Mammary epithelial cell (primary cell): Measurements from ENCODE around the gene TKT.

Experiments
- EZH2 ChIP-seq: IDR thresholded peaks from 2 replicates; pipeline ENCODE4 v1.6.1; 2012; ENCODE audit warnings: low read length, inconsistent platforms, borderline replicate concordance
- TF ChIP-seq, protein P1 (sequence below), 2 donors: IDR thresholded peaks in 1 of 2; conservative IDR thresholded peaks in 1 of 2; 2 replicates each; pipeline ENCODE4 v1.5.1; 2011 to 2012; ENCODE audit warnings: inconsistent platforms in 2 of 2, low read length in 2 of 2, mild to moderate bottlenecking in 2 of 2, control low read depth in 1 of 2, low read depth in 1 of 2; ENCODE audit not compliant: insufficient read depth in 1 of 2; ENCODE audit errors: extremely low read depth in 1 of 2

DNA sequence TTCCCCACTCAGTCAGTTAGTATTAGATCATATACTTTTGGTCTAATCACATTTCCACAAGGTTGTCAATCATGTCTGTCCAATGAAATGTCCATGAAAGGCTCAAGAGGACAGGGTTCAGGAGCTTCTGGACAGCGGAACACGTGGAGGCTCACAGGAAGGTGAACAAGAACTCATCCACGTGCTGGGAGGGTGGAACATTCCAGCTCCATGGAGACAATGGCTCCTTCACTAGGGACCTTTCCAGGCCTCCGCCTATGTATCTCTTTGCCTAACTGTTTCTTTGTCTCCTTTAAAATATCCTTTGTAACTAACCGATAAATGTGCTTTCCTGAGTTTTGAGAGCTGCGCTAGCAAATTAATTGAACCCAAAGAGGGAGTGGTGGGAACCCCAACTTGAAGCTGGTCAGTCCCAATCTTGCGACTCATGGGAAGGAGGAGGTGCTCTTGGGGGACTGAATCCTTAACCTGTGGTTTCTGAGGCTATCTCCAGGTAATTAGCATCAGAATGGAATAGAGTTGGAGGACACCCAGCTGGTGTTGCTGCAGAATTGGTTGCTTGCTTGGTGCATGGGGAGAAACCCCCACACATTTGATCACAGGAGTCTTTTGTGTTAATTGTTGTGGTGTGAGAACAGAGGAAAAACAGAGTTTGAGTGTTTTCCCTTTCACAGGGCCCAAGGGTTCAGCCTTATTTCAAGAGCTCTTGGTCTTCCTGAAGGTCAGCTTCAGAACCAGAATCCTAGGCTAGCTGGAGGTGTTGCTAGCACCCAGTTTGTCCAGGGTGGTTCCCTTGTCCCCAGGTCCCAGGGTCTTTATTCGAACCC is 3.0 kb upstream of the TKT start:
- TF ChIP-seq, protein P1, sequence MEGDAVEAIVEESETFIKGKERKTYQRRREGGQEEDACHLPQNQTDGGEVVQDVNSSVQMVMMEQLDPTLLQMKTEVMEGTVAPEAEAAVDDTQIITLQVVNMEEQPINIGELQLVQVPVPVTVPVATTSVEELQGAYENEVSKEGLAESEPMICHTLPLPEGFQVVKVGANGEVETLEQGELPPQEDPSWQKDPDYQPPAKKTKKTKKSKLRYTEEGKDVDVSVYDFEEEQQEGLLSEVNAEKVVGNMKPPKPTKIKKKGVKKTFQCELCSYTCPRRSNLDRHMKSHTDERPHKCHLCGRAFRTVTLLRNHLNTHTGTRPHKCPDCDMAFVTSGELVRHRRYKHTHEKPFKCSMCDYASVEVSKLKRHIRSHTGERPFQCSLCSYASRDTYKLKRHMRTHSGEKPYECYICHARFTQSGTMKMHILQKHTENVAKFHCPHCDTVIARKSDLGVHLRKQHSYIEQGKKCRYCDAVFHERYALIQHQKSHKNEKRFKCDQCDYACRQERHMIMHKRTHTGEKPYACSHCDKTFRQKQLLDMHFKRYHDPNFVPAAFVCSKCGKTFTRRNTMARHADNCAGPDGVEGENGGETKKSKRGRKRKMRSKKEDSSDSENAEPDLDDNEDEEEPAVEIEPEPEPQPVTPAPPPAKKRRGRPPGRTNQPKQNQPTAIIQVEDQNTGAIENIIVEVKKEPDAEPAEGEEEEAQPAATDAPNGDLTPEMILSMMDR (conservative IDR thresholded peaks at IDR 0.05 in 1 of 2, IDR thresholded peaks at IDR 0.05 in 1 of 2; ENCODE audit: extremely low read depth in 1 of 2, insufficient read depth in 1 of 2, low read depth in 1 of 2, low read length in 2 of 2) = no peak
- no peak for TF ChIP-seq EZH2
